Left forelimb (tissue), 1 donor: Measurements from ENCODE around the gene IRAK2.
"Not testable (repeated sequence)": the region's sequence is repeated elsewhere in the genome, so short reads cannot be mapped to it uniquely, and the experiment has no call there.

Experiments used
- DNase-seq: peaks from one replicate; pipeline ENCODE4 v3.0.0-alpha.2; 2018; ENCODE audit warnings: low spot score

The IRAK2 gene

GRCh38 chr3:10160346-10160745 lies 4.4 kb upstream of the IRAK2 start:
- no peak for DNase-seq

- no peak for DNase-seq
Observed at GRCh38 chr3:10160925-10161324, 3.8 kb upstream of the IRAK2 start.

GRCh38 chr3:10162185-10162584 lies 2.5 kb upstream of the IRAK2 start:
- no peak for DNase-seq

- DNase-seq: not testable (repeated sequence)
Observed at GRCh38 chr3:10164201-10164545, 546 bp upstream of the IRAK2 start.

GRCh38 chr3:10166213-10166604 lies 1.5 kb downstream of the IRAK2 start:
- DNase-seq: no peak

GRCh38 chr3:10169000-10169496 lies 4.3 kb downstream of the IRAK2 start:
- no peak for DNase-seq

- DNase-seq: no peak
Observed at GRCh38 chr3:10170915-10171478, 6.3 kb downstream of the IRAK2 start.

- no peak for DNase-seq
Observed at GRCh38 chr3:10173095-10173925, 8.6 kb downstream of the IRAK2 start.

GRCh38 chr3:10173926-10174435 lies 9.3 kb downstream of the IRAK2 start:
- no peak for DNase-seq

- not testable (repeated sequence) for DNase-seq
Observed at GRCh38 chr3:10175334-10175733, 10.6 kb downstream of the IRAK2 start.

GRCh38 chr3:10176150-10176549 lies 11.4 kb downstream of the IRAK2 start:
- DNase-seq: not testable (repeated sequence)

- DNase-seq: no peak
Observed at GRCh38 chr3:10177737-10178136, 13.0 kb downstream of the IRAK2 start.

GRCh38 chr3:10178892-10179291 lies 14.2 kb downstream of the IRAK2 start:
- no peak for DNase-seq

GRCh38 chr3:10180289-10180688 lies 15.6 kb downstream of the IRAK2 start:
- DNase-seq: no peak

- DNase-seq: no peak
Observed at GRCh38 chr3:10180738-10181295, 16.1 kb downstream of the IRAK2 start.

GRCh38 chr3:10182950-10183349 lies 18.2 kb downstream of the IRAK2 start:
- no peak for DNase-seq

- no peak for DNase-seq
Observed at GRCh38 chr3:10184250-10184649, 19.5 kb downstream of the IRAK2 start.

- no peak for DNase-seq
Observed at GRCh38 chr3:10185804-10186762, 21.4 kb downstream of the IRAK2 start.

- no peak for DNase-seq
Observed at GRCh38 chr3:10187290-10187876, 22.7 kb downstream of the IRAK2 start.

GRCh38 chr3:10187944-10188343 lies 23.2 kb downstream of the IRAK2 start:
- no peak for DNase-seq

GRCh38 chr3:10188804-10189556 lies 24.3 kb downstream of the IRAK2 start:
- no peak for DNase-seq
